SU-DHL-6 (cell line): ENCODE data around the gene QPCT.

Source experiments
- H2AFZ ChIP-seq: fragments of 200-600 bp; sonication (generic); 2 replicates; pipeline ENCODE4 v1.6.1; 2014; ENCODE audit warnings: low read depth, mild to moderate bottlenecking, moderate library complexity, mixed read lengths, antibody characterized with exemption, low read length; ENCODE audit not compliant: severe bottlenecking
- H3F3A ChIP-seq: fragments of 200-600 bp; shearing (Covaris generic); 2 replicates; pipeline ENCODE4 v1.6.0; 2016; ENCODE audit warnings: antibody characterized with exemption, mild to moderate bottlenecking; ENCODE audit not compliant: insufficient read depth
- H3K27ac ChIP-seq: fragments of 200-600 bp; sonication (generic); 2 replicates; pipeline ENCODE4 v1.5.1; 2016; ENCODE audit warnings: low read depth, mild to moderate bottlenecking, low read length, moderate library complexity, mixed read lengths
- H3K27me3 ChIP-seq: fragments of 200-600 bp; sonication (generic), shearing (Covaris generic); 2 replicates; pipeline ENCODE4 v1.6.0; 2014; ENCODE audit warnings: mild to moderate bottlenecking, low read length
- H3K36me3 ChIP-seq: fragments of 200-600 bp; sonication (generic); 2 replicates; pipeline ENCODE4 v1.6.1; 2014; ENCODE audit warnings: mild to moderate bottlenecking, low read length, mixed read lengths
- H3K4me2 ChIP-seq: fragments of 300-600, 200-600 bp; shearing (Covaris generic), sonication (generic); 2 replicates; pipeline ENCODE4 v1.6.0; 2014; ENCODE audit warnings: low read length, low read depth, mild to moderate bottlenecking; ENCODE audit not compliant: poor library complexity, severe bottlenecking
- H3K4me3 ChIP-seq: fragments of 200-600 bp; sonication (generic); 2 replicates; pipeline ENCODE4 v1.5.1; 2014; ENCODE audit warnings: antibody characterized with exemption, low read length, mild to moderate bottlenecking, mixed read lengths; ENCODE audit not compliant: insufficient read depth, poor library complexity, severe bottlenecking
- H3K79me2 ChIP-seq: fragments of 200-600 bp; sonication (generic); 2 replicates; pipeline ENCODE4 v1.6.1; 2014; ENCODE audit warnings: mild to moderate bottlenecking, low read length, moderate library complexity; ENCODE audit not compliant: insufficient read depth
- H3K9ac ChIP-seq: fragments of 200-600 bp; sonication (generic); 2 replicates; pipeline ENCODE4 v1.7.0; 2014; ENCODE audit warnings: mild to moderate bottlenecking, low read length
- H3K9me2 ChIP-seq: fragments of 200-600 bp; sonication (generic); replicated peaks from 2 replicates; pipeline ENCODE4 v1.6.1; 2014; ENCODE audit warnings: low read length; ENCODE audit not compliant: insufficient read depth
- H3K9me3 ChIP-seq: fragments of 200-600 bp; sonication (generic); 2 replicates; pipeline ENCODE4 v1.6.1; 2014; ENCODE audit warnings: low read length, mixed read lengths; ENCODE audit not compliant: insufficient read depth
- H4K20me1 ChIP-seq: fragments of 200-600 bp; sonication (generic); 2 replicates; pipeline ENCODE4 v1.6.1; 2014; ENCODE audit warnings: low read depth, mild to moderate bottlenecking, antibody characterized with exemption, low read length, moderate library complexity, mixed read lengths
- EZH2phosphoT487 ChIP-seq: fragments of 200-600 bp; sonication (generic), shearing (Covaris generic); conservative IDR thresholded peaks from 2 replicates; pipeline ENCODE4 v1.6.1; 2018; ENCODE audit warnings: mild to moderate bottlenecking, antibody characterized with exemption, low read length, moderate library complexity, mixed read lengths
- TF ChIP-seq, protein P1 (sequence below): fragments of 200-600 bp; sonication (generic); IDR thresholded peaks from one replicate; pipeline ENCODE4 v1.5.1; 2017; ENCODE audit warnings: antibody characterized with exemption, mild to moderate bottlenecking, low read length, moderate library complexity; ENCODE audit not compliant: insufficient read depth, poor library complexity, severe bottlenecking

Gene QPCT

GRCh38 chr2:37415128-37415820 is 70.8 kb downstream of the QPCT start:
- no peak overlapping the region for H3K4me2 ChIP-seq
- no peak overlapping the region for H3K9ac ChIP-seq
- H4K20me1 ChIP-seq: no peaks in the 10 kb centered on the region
- H3F3A ChIP-seq: no peaks in the 10 kb centered on the region
- H3K27ac ChIP-seq: no peak overlapping the region
- TF ChIP-seq, protein P1, sequence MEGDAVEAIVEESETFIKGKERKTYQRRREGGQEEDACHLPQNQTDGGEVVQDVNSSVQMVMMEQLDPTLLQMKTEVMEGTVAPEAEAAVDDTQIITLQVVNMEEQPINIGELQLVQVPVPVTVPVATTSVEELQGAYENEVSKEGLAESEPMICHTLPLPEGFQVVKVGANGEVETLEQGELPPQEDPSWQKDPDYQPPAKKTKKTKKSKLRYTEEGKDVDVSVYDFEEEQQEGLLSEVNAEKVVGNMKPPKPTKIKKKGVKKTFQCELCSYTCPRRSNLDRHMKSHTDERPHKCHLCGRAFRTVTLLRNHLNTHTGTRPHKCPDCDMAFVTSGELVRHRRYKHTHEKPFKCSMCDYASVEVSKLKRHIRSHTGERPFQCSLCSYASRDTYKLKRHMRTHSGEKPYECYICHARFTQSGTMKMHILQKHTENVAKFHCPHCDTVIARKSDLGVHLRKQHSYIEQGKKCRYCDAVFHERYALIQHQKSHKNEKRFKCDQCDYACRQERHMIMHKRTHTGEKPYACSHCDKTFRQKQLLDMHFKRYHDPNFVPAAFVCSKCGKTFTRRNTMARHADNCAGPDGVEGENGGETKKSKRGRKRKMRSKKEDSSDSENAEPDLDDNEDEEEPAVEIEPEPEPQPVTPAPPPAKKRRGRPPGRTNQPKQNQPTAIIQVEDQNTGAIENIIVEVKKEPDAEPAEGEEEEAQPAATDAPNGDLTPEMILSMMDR: no peak
- TF ChIP-seq EZH2phosphoT487: no peak
- H3K9me2 ChIP-seq: no peaks in the 10 kb centered on the region
- H3K79me2 ChIP-seq: no peaks in the 10 kb centered on the region
- no peaks in the 10 kb centered on the region for H3K9me3 ChIP-seq
- no peaks in the 10 kb centered on the region for H3K36me3 ChIP-seq
- H3K27me3 ChIP-seq: no peaks in the 10 kb centered on the region
- H2AFZ ChIP-seq: no peak overlapping the region
- H3K4me3 ChIP-seq: no peak overlapping the region

DNA sequence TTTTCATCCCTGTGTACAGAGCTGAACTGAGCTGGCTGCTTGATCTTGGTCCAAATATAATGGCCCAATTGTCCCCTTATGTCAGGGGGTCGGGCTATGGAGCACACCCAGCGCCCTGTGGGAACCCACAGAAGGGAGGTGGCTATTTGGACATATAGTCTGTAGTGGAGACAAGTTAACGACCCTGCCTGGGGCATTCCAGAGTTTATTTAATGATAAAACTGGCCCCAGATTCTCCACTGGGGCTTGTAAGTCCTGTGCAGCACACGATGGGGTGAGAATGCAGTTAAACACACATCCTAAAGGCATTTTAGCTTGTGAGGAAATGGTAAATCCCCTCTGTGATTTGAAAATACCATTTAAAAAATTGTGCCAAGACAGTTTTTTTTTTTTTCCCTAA is 72.9 kb downstream of the QPCT start:
- Histone ChIP-seq H3K9ac (no peak overlapping the region), H2AFZ (no peak overlapping the region), H3K27ac (no peak overlapping the region), H3K36me3 (no peaks in the 10 kb centered on the region), H3F3A (no peaks in the 10 kb centered on the region), H3K79me2 (no peaks in the 10 kb centered on the region), H3K27me3 (no peaks in the 10 kb centered on the region), H3K4me3 (no peak overlapping the region), H4K20me1 (no peaks in the 10 kb centered on the region), H3K4me2 (no peak overlapping the region), H3K9me3 (no peaks in the 10 kb centered on the region), H3K9me2 (no peaks in the 10 kb centered on the region)
- TF ChIP-seq, protein P1: no peak
- no peak for TF ChIP-seq EZH2phosphoT487

DNA sequence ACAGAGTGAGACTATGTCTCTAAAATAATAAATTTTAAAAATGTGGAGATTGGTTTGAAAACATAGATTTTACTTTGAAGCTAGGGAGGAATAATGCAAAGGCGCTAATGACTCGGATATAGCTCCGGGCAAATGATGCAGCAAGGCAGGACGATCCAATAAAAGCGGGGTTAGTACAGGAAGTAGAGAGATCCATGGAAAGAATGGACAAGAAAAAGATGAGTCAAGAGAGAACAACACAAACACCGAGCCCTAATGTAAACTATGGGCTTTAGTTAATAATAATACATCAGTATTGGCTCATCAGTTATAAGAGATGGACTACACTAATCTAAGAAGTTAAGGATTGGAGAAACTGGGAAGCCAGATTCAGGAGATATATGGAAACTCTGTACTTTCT is 74.5 kb downstream of the QPCT start:
- Histone ChIP-seq H4K20me1 (no peaks in the 10 kb centered on the region), H3K36me3 (no peaks in the 10 kb centered on the region), H3K4me3 (no peak overlapping the region), H3K79me2 (no peaks in the 10 kb centered on the region), H3K9me2 (no peaks in the 10 kb centered on the region), H3K9me3 (no peaks in the 10 kb centered on the region), H3K4me2 (no peak overlapping the region), H3K9ac (no peak overlapping the region), H3K27me3 (no peaks in the 10 kb centered on the region), H3K27ac (no peak overlapping the region), H3F3A (no peaks in the 10 kb centered on the region), H2AFZ (no peak overlapping the region)
- TF ChIP-seq, protein P1: no peak
- TF ChIP-seq EZH2phosphoT487: no peak
